GM21529 (cell line): Measurements from ENCODE around the gene FAHD2A.
"Not testable (repeated sequence)": the region's sequence is repeated elsewhere in the genome, so short reads cannot be mapped to it uniquely, and the experiment has no call there.

Source experiments
- ATAC-seq: cut with Tn5 transposase; IDR thresholded peaks from one replicate; pipeline ENCODE4 v1.9.1; 2021; ENCODE audit not compliant: unreplicated experiment

The FAHD2A gene, protein sequence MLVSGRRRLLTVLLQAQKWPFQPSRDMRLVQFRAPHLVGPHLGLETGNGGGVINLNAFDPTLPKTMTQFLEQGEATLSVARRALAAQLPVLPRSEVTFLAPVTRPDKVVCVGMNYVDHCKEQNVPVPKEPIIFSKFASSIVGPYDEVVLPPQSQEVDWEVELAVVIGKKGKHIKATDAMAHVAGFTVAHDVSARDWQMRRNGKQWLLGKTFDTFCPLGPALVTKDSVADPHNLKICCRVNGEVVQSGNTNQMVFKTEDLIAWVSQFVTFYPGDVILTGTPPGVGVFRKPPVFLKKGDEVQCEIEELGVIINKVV

DNA sequence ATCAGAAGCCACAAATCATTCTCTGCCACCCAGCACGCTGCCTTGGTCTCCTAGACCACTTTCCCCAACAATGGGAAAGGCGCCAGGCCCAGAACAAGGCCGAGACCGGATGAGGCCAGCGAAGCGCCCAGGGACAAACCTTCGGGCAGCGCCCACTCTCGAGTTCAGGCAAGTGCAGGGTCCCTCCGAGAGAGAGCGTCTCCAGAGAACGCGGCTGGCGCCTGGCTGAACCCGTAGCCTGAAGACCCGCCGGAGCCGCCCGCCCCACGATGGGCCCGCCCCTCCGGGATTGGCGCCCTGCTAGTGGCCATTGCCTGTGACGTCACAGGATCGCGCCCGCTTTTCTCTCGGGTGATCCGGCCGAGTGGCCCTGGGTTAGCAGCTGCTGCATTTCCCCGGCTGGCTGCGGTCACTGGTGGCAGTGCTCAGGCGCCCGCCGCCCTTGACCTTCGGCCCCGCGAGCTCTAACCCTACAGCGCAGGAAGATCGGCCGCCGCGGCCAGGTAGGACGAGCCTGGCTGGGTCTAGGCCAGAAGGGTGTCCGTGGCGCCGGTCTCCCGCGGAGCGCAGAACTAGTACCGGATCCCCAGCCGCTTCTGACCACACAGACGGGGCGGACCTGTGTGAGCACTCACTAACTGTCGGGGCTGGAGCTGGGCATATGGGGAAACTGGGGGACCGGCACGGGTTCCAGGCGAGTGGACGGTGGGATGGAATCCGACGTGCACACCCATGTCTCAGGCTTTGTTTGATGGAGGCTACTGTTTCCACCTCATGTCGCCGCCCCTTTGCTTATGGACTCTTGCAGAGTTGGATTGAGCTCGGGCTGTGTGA is at the start of gene FAHD2A:
TSS of gene FAHD2A (plus strand) at position 339 of the 834 bp plus-strand sequence. CDS start 2,851 bp downstream, outside the sequence.
- peak; percentile 93 for ATAC-seq

DNA sequence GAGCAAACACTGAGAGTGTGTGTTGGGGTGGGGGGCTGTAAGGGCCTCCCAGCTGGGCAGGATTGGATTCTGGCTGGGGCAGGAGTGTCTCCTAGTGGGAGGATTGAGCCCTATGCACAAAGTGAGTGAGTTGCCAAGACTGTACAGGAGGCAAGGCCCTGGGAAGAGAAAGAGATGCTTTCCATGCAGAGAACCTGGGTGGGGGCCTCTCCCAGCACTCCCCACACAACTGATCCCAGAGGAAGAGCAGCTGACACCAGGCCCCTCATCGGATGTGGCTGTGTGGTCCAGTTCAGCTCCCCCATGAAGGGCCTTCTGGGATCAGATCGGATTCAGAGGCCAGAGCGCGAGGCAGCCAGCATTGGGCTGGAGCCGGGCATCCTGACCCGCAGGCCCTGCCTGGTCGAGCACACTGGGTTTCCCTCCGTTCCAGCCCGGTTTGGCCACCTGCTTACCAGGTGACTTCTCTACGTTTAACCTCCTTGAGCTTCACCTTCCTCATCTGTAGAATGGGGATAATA is 49.4 kb upstream of the FAHD2A start:
- no peak for ATAC-seq

DNA sequence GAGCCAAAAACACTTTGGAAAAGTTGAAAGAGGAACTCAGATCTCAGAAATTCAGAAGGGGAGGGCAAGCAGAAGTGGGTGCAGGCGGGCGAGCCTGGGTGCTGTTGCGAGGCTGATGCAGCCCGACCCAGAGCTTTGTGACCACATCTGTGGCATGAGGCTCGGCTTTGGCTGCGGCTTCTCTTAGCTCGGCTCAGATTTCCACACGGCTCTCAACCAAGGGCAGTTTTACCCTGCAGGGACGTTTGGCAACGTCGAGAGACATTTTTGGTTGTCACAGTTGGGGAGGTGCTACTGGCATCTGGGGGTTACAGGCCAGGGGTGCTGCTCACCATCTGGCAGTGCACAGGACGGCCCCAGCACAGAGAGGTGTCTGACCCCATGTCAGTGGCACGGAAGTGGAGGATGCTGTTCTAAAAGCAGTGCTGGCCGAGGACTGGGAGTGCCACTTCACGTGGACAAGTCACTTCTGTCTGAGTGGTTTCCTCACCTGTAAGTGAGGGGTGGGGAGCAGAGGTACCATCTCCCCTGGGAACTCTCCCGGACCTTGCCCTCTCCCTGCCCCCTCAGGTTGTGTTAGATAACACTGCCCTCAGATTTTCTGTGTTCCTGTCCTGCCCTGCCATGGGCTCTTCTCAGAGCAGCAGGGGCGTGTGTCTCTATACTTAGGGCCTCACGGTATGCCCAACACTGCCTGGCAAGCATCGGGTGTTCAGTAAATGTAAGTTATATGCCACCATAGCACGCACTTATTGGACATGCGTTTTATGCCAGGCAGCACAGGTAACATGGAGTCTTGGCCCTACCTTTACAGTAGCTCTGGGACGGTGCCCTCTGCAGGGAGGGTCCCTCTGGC is 48.7 kb upstream of the FAHD2A start:
- no peak for ATAC-seq

DNA sequence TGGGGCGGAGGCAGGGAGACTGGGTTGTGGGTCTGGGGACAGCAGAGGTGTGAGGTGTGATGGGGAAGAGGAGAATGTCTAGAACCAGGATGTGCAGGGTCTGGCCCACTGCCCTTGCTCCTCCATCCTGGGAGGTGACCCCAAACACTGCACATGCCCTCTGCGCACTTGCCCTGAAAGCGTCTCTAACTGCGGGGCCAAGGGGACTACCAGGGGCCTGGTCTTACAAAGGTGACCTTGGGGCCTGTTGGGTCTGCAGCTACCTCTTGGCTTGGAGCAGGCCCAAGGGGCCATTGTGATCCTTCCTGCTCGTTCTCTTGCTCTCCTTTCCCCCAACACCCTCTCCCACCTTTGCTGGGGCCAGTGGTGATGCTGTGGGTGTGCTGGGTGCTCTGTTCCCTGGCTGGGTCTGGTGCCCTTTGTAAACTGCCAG is 48.0 kb upstream of the FAHD2A start:
- no peak for ATAC-seq

DNA sequence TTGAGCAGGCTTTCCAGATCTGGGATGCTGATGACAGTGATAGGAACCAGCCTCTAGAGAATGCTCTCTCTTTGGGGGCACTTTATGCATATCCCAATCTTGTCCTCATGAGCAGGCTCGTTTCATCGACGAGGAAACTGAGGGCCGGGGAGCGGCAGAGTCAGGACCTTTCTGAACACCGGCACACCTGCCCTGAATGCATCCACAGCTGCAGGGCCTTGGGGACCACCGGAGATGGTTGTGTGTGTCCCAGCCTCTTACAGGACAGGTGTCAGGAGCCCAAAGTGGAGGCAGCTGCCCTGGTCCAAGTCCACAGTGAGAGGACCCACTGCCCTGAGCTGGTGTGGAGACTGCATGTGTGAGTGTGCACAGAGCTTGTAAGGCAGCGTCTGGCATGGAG is 47.6 kb upstream of the FAHD2A start:
- ATAC-seq: no peak

DNA sequence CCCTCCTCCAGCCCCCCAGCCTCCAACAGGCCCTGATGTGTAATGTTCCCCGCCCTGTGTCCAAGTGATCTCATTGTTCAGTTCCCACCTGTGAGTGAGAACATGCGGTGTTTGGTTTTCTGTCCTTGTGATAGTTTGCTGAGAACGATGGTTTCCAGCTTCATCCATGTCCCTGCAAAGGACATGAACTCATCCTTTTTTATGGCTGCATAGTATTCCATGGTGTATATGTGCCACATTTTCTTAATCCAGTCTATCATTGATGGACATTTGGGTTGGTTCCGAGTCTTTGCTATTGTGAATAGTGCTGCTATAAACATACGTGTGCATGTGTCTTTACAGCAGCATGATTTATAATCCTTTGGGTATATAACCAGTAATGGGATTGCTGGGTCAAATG is 47.0 kb upstream of the FAHD2A start:
- ATAC-seq: not testable (repeated sequence)

DNA sequence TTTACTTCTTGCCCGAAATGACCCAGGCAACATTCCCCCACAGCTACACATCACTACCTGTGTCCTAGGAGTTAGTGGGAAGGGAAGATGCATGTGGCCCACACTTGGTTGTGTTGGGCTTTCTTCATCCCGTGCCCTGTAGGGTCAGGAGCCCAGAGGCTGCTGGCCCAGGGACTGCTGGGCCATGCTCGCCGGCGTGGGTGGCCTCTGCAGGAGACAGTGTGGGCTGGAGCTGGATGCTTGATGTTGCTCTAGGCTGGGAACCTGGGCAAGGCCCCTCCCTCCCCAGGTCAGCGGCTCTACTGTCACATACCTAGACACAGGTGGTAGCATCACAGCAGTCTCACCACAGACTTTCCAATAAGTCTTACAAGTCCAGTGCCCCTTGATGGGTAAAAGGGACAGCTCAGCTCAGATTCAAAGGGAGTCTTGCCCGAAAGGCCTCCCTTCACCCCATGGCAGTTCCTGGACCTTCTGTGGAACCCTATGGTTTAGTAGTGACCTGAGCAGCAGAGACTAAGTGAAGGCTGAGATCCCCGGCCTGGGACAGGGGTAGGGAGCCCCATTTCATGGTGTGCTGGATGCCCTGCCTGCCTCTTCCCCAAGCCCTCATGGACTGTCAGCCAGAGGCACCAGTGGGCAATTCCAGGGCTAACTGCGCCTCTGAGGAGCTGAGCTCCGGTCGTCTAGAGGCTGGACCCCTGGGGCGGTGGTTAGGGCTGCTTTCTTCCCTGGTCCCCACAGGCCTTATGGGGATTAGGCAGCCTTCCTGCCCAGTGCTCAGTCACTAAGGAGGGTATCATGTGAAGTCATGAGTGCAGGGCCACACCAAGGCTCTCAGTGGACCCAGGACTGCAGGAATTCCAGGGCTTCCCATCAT is 45.4 kb upstream of the FAHD2A start:
- no peak for ATAC-seq

DNA sequence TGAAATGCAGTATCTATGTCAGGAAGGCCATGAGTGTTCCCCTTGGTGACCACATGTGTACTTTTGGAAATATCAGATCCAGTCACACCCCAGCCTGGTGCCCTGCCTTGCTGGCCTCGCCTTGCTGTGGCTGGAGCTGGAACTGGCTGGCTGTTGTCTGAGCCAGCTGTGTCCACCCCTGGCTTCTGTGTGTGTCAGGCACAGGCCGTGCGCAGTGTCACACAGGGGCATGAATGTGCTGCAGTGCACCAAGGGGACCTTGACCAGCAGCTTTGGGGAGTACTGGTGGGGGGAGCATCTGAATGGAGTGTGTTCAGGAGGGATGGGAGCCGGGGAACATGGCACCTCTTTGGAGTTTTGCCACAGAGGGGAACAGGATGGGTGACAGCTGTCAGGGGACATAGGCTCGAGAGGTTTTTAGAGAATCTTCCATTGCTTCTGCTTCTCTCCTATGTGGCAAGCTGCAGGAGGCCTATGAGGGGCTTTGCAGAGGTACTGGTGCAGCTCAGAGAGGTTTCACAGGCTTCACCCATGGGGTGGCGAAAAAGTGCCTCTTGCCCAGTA is 44.7 kb upstream of the FAHD2A start:
- no peak for ATAC-seq

DNA sequence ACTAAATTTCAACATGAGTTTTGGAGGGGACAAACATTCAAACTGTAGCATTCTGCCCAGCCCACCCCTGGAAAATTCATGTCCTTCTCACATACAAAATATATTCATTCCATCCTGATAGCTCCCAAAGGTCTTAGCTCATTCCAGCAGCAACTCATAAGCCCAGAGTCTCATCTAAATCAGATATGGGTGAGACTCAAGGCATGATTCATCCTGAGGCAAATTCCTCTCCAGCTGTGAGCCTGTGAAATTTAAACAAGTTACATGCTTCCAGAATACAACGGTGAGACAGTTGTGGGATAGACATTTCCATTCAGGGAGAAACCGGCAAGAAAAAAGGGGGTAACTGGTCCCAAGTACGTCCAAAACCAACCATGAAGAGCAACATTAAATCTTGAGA is 43.5 kb upstream of the FAHD2A start:
- no peak for ATAC-seq

DNA sequence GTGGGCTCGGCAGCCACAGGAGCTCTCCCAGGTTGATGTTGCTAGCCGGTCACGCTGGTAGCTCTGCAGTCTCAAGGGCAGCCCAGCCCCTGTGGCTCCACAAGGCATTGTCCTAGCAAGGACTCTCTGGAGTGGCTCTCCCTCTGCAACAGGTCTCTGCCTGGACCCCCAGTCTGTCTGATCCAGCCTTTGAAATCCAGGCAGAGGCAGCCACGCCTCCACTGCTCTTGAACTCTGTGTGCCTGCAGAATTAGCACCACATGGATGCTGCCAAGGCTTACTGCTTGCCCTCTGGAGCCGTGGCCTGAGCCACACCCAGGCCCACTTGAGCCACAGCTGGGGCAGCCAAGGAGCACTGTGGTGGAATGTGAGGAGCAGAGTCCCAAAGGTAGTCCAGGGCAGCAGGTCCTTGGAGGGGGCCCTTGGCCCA is 43.0 kb upstream of the FAHD2A start:
- ATAC-seq: no peak

DNA sequence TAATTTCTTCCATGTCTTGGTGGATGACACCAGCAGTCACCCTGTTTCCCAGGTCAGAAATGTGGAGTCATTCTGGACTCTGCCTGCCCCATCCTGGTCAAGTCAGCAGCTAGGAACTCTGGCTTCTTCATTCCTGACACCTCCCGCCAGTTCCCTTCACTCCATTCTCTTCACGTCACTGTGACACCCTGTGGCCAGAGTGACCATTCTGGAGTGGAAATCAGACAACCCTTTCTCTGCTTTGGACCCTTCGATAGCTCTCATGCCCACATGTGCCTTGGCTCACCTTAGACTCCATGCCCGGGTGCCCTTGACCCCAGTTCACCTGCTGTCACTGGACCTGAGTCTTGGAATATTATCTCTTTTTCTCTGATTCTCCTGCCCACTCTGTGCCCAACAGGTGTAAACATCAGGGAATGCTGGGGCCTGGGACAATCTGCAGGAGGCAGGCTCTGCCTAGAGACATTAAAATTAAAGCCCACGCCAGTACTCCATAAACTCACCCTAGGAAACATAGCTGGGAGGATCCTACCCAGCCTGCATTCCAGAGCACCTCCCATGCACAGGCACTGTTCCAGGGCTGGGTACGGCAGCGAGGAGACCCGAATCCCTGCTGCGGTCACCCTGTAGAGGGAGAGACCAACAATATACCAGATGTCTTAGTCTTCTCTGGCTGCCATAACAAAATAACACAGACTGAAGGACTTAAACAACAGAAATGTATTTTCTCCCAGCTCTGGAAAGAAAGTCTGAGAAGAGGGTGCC is 41.1 kb upstream of the FAHD2A start:
- no peak for ATAC-seq

DNA sequence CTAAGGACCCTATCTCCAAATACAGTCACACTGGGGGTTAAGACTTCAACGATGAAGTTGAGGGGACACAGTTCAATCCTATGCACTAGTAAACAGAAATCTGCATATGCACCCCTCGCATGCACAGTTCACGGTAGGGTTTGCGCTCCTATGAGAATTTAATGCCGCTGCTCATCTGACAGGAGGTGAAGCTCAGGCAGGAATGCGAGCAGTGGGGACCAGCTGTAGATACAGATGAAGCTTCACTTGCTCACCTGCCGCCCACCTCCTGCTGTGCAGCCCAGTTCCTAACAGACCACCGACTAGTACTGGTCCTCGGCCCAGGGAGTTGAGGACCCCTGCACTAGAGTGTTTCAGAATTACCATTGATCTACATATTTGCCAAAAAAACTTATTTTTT is 40.0 kb upstream of the FAHD2A start:
- ATAC-seq: no peak

DNA sequence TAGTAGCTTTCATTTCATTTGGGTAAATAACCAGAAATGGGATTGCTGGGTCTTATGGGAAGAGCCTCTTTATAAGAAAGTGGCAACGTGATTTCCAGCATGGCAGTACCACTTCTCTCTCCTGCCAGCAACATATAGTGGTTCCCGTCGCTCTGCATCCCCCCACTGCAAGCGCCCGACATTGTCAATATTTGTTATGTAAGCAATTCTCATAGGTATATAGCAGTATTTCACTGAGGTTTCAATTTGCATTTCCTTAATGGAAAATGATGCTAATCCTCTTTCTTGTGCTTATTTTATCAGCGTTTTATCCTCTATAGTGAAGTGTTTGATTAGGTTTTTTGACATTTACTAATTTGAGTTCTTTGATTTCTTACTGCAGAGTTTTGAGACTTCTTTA is 36.0 kb upstream of the FAHD2A start:
- no peak for ATAC-seq

DNA sequence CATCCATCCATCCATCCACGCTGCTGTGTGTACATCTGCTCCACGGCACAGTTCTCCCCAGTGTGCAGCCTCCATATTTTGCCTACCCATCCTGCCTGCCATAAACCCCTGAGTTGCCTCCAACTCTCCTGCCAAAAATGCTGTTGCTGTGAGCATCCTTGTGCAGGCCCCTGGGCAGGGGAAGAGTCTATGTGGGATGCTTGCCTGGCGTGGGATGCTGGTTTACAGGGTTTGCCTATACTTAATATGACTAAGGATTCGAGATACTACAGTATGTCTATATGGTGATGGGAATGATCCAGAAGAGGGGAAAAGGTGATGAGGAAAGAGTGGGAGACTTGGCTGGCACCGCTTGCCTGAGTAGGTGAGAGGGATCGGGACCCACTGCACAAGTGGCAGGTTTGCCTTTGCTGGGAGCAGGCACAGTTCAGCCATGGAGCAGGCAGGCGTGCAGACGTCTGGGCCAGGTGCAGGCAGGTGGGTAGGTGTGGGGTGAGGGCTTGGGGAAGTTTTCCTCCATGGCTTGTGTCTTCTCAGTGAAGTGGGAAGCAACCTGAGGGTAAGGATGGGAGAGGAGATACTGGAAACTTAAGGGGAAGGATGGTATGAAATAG is 30.2 kb upstream of the FAHD2A start:
- ATAC-seq: no peak

DNA sequence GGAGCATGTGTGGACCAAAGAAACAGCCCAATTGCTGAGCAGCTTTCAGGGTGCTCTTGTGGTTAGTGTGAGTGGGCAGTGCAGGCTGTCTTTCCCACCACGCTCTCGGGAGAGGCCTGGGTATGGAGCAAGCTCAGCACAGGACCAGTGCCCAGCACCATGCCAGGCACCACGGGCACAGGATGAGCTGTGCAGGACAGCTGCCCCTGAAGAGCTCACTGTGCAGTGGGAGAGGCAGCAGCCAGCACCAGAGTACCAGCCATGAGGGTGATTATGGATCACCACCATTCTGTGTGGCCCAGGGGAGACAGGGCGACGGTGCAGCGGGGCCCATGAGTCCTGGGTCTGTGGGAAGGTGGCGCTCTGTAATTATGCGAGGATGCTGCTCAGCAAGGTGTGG is 29.7 kb upstream of the FAHD2A start:
- no peak for ATAC-seq

DNA sequence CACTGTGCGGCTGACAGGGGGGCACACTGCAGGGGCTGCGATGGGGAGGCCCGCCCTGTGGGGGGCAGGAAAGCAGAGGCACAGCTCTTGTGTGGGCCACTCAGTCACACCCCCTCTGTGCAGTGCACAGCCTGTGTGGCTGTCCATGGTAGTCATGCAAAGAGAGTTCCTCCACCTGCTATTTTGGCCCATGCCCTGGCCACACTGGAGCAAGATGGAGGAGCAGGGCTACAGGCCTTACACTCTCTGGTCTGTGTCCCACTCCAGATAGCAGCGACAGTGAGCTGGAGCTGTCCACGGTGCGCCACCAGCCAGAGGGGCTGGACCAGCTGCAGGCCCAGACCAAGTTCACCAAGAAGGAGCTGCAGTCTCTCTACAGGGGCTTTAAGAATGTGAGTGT is 28.5 kb upstream of the FAHD2A start:
- ATAC-seq: no peak

DNA sequence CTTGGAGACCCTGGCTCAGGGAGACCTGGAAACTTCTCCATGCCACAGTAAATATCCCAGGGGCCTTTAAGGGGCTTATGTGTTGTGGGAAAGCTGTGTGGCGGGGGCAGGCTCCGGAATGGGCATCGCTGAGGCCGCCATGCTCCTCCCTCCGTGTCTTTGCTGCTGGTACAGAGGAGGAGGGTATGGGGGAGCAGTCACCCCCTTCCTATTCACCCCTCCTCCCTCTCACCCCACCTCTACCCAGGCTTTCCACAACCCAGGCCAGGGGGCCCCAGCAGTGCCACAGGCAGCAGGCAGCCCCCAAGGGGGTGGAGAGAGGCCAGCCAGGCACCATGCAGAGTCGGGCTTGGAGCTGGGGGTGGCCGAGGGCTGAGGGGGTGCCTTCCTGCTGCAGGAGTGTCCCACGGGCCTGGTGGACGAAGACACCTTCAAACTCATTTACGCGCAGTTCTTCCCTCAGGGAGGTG is 28.0 kb upstream of the FAHD2A start:
- no peak for ATAC-seq

DNA sequence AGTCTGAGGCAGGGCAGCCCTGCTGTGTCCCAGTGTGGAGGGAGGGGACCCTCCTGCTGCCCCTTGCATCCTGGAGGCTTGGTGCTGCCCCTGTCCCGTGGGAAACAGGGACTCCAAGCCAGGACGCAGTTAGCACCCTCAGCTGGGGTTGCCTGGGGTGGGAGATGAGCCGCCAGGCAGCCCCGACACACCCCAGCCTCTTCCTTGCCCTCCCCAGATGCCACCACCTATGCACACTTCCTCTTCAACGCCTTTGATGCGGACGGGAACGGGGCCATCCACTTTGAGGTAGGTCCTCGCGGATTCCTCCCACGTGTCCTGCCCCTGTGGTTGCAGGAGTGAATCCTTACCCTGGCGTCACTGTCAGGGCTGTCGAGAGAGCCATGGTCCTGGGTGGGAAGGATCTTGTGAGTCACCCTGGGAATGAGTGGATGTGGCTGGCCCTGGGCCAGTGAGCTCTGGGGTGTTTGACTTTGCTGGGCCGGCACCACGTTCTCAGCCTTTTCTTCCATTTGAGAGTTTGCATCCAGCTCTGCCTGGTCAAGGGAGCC is 27.5 kb upstream of the FAHD2A start:
- ATAC-seq: no peak
